Bronchial epithelial cell (primary cell): ENCODE results near the gene DDX42. TPM values are rescaled to one million over a fixed set of nuclear protein-coding genes. Genes with fewer than 3 reads are reported as not detected.

Experiments
- DNase-seq: peaks from one replicate; pipeline ENCODE4 v3.0.0-alpha.2; 2010; ENCODE audit warnings: low read depth
- FAIRE-seq: peaks from 2 replicates; lab custom pipeline; 2011; peaks lifted over from hg19 to GRCh38; lab: Jason Lieb, UNC
- H3K27me3 ChIP-seq: 2 replicates; pipeline ENCODE4 v1.5.1; 2011; ENCODE audit warnings: low read length; ENCODE audit not compliant: control insufficient read depth, insufficient read depth
- H3K36me3 ChIP-seq: 2 replicates; pipeline ENCODE4 v1.5.1; 2011; ENCODE audit warnings: low read length; ENCODE audit not compliant: control insufficient read depth, insufficient read depth
- H3K4me3 ChIP-seq: 2 replicates; pipeline ENCODE4 v1.5.1; 2011; ENCODE audit warnings: mild to moderate bottlenecking, low read depth, low read length, control low read depth
- total RNA-seq: library from RNA; depleted of rRNA; stranded (reverse); fragments of >200 nt; gene quantifications from 2 replicates; pipeline ENCODE4 v1.2.1, GENCODE V29; 2014
- TF ChIP-seq, protein P1 (sequence below): IDR thresholded peaks from 2 replicates; pipeline ENCODE4 v1.5.1; 2011; ENCODE audit warnings: mild to moderate bottlenecking, moderate library complexity, low read length, control low read depth, inconsistent platforms; ENCODE audit not compliant: insufficient read depth, severe bottlenecking

Gene DDX42
- total RNA-seq, 1 donor from 2014 or later: 65.0 TPM

- Histone ChIP-seq H3K4me3 (no peak overlapping the region), H3K36me3 (peaks cover 20% of the 10 kb centered on the region), H3K27me3 (no peaks in the 10 kb centered on the region)
- DNase-seq (no peak), FAIRE-seq (no peak)
- TF ChIP-seq, protein P1, sequence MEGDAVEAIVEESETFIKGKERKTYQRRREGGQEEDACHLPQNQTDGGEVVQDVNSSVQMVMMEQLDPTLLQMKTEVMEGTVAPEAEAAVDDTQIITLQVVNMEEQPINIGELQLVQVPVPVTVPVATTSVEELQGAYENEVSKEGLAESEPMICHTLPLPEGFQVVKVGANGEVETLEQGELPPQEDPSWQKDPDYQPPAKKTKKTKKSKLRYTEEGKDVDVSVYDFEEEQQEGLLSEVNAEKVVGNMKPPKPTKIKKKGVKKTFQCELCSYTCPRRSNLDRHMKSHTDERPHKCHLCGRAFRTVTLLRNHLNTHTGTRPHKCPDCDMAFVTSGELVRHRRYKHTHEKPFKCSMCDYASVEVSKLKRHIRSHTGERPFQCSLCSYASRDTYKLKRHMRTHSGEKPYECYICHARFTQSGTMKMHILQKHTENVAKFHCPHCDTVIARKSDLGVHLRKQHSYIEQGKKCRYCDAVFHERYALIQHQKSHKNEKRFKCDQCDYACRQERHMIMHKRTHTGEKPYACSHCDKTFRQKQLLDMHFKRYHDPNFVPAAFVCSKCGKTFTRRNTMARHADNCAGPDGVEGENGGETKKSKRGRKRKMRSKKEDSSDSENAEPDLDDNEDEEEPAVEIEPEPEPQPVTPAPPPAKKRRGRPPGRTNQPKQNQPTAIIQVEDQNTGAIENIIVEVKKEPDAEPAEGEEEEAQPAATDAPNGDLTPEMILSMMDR: no peak
These were observed 13.0 kb upstream of the DDX42 start for GRCh38 chr17:63760771-63761539.

GRCh38 chr17:63762161-63763078, 11.6 kb upstream of the DDX42 start:
- Histone ChIP-seq H3K4me3 (no peak overlapping the region), H3K27me3 (no peaks in the 10 kb centered on the region), H3K36me3 (peaks cover 12% of the 10 kb centered on the region)
- DNase-seq (no peak), FAIRE-seq (no peak)
- TF ChIP-seq, protein P1: no peak

- H3K36me3 ChIP-seq: peaks cover 8% of the 10 kb centered on the region
- H3K4me3 ChIP-seq: no peak overlapping the region
- DNase-seq: no peak
- FAIRE-seq: no peak
- TF ChIP-seq, protein P1: no peak
- H3K27me3 ChIP-seq: no peaks in the 10 kb centered on the region
These were observed 9.3 kb upstream of the DDX42 start for GRCh38 chr17:63764716-63765115.

DNA sequence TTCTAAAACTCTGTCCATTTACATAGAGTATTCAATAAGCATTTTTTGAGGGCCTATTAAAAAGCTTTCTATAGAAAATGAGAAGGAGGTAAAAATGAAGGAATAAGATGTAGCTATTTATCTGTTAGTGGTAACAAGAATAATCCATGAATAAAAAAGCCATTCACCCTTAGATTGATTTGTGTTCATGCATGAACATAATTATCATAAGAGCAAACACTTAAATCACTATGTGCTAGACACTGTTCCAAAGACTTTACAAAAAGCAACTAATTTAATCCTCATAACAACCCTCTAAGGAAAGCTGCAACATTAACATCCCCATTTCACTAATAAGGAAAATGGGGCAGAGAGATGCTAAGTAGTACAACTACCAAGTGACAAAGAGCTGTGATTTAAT, 7.2 kb upstream of the DDX42 start:
- FAIRE-seq (no peak), DNase-seq (no peak)
- Histone ChIP-seq H3K4me3 (no peak overlapping the region), H3K36me3 (peaks cover 6% of the 10 kb centered on the region), H3K27me3 (no peaks in the 10 kb centered on the region)
- TF ChIP-seq, protein P1: no peak

DNA sequence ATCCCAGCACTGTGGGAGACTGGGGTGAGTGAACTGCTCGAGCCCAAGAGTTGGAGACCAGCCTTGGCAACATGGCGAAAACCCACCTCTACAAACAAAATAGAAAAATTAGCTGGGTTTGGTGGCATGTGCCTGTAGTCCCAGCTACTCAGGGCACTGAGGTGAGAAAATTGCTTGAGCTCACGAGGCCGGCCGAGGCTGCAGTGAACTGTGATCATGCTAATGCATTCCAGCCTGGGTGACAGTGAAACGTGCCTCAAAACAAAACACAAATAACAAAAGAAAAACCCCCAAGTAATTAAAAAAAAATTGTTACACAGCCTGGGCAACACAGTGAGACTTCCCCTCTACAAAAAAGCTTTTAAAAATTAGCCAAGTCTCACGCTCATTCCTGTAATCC, 5.5 kb upstream of the DDX42 start:
- H3K36me3 ChIP-seq: peaks cover 2% of the 10 kb centered on the region
- DNase-seq (no peak), FAIRE-seq (no peak)
- TF ChIP-seq, protein P1: no peak
- no peaks in the 10 kb centered on the region for H3K27me3 ChIP-seq
- H3K4me3 ChIP-seq: no peak overlapping the region
